Astrocyte of the cerebellum (primary cell): Measurements from ENCODE around the gene ERAS.
A peak's percentile ranks its signal among the peaks of the same experiment; 100 is the strongest.

Source experiments
- DNase-seq: peaks from one replicate; pipeline ENCODE4 v3.0.0-alpha.2; 2011; ENCODE audit warnings: low read depth
- H3K4me3 ChIP-seq: 2 replicates; pipeline ENCODE4 v1.5.1; 2011; ENCODE audit warnings: mild to moderate bottlenecking, low read depth, low read length, moderate library complexity
- in situ Hi-C: cut with HindIII; loops from 2 replicates; pipeline ENCODE4 v1.10.0; 2017; ENCODE audit warnings: low sequenced_read_pairs
- TF ChIP-seq, protein P1 (sequence below): IDR thresholded peaks from 2 replicates; pipeline ENCODE4 v1.5.1; 2012; ENCODE audit warnings: low read length, low read depth, moderate library complexity, mild to moderate bottlenecking; ENCODE audit errors: missing control alignments

ERAS gene

DNA sequence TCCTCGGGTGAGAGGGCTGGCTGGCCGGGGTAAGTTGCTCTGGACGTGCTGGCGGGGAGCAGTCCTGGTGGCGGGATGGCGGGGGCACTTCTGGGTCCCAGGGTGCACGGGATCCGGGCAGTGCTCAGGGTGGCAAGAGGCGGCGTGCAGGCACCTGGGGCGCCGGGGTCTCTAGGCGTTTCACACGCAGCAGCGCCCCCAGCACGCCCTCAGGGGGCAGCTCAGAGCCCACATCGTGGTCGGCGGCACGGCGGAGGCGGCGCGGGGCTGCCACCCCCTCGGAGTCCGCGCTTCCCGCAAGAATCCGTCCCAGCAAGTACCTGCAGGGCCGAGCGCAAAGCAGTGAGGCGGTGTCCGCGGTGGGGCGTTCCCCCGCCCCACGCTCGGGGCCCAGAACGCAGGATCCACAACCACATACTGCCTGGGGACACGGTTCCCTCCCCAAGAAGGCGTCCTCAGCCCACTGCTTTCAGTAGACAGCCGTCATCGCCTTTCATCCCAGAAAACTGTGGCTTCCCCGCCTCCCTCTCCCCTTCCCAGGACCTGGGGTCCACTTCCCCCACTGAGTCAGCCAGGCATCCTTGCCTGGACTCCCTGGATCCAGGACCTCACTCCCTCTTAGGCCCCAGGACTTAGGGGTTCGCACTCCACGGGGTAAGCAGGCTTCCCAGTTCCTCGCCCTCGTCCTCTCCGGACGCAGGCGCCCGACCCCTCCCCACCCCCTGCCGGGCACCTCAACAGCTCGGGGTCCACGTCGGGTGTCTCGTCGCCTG, 5.0 kb downstream of the ERAS start:
- in situ Hi-C loops = no loop called here
- no peak overlapping the region for H3K4me3 ChIP-seq
- no peak for DNase-seq
- TF ChIP-seq, protein P1, sequence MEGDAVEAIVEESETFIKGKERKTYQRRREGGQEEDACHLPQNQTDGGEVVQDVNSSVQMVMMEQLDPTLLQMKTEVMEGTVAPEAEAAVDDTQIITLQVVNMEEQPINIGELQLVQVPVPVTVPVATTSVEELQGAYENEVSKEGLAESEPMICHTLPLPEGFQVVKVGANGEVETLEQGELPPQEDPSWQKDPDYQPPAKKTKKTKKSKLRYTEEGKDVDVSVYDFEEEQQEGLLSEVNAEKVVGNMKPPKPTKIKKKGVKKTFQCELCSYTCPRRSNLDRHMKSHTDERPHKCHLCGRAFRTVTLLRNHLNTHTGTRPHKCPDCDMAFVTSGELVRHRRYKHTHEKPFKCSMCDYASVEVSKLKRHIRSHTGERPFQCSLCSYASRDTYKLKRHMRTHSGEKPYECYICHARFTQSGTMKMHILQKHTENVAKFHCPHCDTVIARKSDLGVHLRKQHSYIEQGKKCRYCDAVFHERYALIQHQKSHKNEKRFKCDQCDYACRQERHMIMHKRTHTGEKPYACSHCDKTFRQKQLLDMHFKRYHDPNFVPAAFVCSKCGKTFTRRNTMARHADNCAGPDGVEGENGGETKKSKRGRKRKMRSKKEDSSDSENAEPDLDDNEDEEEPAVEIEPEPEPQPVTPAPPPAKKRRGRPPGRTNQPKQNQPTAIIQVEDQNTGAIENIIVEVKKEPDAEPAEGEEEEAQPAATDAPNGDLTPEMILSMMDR = no peak

DNA sequence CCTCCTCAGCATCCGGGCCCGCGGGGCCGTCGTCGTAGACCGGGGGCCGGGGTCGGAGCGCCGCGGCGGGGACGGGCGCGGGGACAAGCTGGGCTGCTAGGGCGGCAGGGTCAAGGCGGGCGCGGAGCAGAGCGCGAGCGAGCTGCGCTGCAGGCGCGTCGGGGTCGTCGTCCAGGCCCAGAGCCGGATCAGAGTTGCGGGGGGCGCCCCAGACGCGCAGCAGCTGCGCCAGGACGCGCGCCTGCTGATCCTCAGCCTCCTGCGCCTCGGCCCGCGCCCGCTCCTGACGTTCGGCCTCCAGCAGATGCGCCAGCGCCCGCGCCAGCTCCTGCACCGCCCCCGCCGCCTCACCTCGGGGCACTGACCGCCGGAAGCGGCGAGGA, 5.6 kb downstream of the ERAS start:
- H3K4me3 ChIP-seq = no peak overlapping the region
- in situ Hi-C loops = no loop called here
- TF ChIP-seq, protein P1 = no peak
- DNase-seq = no peak

DNA sequence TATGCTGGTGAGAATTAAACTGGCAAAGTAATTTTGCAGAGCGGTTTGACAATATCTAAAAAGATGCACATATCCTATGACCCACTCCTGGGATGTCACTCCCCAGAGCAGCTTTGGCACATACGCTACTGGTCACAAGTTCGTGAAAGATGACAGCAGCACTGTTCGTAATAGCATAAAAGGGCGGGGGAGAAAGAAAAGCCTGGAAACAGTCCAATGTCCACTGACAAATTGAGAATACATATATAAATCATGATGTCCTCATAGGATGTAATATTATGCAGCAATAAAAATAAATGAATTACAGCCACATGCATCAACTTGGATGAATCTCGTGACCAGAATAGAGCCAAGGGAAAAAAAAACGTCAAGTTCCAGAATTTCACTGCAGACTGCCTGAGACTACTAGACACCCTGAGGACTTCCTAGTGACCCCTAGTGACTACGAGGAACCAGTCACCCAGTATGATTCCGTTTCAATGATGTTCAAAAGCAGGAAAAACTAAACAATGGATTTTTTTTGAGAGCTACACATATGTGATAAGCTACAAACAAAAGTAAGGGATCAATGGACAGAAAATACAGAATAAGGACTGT, 7.3 kb downstream of the ERAS start:
- TF ChIP-seq, protein P1 = no peak
- no peak for DNase-seq
- in situ Hi-C loops = no loop called here
- no peak overlapping the region for H3K4me3 ChIP-seq

DNA sequence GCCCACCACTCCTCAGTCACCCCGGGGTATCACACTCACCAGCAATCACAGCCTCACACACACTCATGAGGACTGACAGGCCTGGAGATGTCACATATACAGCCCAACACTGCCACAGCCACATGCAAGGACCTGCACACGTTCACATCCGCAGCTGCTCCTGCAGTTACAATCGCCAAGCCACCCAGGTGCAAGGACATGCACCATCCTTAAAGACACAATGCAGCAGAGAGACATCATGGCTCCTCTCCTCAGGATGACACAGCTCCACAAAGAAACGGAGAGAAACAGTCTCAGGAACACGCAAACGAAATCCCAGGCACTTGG, 8.0 kb downstream of the ERAS start:
- TF ChIP-seq, protein P1 = no peak
- peak overlapping the region; percentile 39 for H3K4me3 ChIP-seq
- in situ Hi-C loops = no loop called here
- no peak for DNase-seq

DNA sequence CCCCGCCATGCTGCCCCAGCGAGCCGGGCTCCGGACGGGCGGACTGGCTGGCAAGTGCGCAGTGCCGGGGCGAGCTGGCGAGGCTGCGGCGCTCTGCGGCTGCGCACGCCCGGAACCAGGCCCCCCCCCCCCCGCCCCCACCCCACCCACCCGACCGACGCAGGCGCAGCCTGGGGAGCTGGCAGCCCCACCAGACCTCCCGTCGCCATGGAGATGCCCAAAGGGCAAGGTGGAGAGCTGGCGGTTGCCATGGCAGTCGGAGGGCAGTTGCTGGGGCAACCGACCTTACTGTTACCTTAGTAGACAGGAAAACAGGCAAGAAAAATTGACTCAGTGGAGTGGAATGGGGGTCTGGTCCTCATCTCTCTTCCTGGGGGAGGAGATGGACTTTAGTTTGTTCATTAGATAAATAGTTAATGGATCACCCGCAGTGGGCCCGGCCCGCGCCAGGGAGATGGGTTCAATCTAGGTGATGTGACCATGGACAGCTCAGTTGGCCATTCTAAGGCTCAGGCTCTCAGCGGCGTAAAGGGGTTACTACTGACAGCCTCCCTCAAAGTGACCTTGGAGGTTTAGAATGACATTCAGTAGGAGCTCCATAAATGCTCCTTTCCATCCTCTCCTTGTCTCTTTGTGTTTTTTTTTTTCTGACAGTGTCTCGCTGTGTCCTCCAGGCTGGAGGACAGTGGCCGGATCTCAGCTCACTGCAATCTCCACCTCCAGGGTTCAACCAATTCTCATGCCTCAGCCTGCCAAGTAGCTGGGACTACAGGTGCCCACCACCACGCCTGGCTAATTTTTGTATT, 9.4 kb downstream of the ERAS start, which contains the start of gene PCSK1N:
PCSK1N (minus strand) TSS at position 87 of the 806 bp plus-strand sequence; CDS start at position 9, 78 bp downstream.
- in situ Hi-C loops = no loop called here
- TF ChIP-seq, protein P1 = no peak
- no peak for DNase-seq
- H3K4me3 ChIP-seq = peak within 1 kb of the TSS; percentile 39

DNA sequence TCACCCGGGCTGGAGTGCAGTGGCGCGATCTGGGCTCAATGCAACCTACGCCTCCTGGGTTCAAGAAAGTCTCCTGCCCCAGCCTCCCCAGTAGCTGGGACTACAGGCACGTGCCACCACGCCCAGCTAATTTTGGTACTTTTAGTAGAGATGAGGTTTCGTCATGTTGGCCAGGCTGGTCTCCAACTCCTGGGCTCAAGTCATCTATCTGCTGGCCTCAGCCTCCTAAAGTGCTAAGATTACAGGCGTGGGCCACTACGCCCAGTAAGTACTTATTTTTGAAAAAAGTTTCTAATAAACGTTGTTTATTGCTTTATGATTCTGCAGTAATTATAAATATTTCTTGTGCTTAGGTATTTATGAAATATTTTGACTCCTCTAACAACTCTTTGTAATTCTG, 13.4 kb downstream of the ERAS start:
- no peak for DNase-seq
- in situ Hi-C loops = no loop called here
- TF ChIP-seq, protein P1 = no peak
- H3K4me3 ChIP-seq = no peak overlapping the region
